Endothelial cell of umbilical vein (primary cell): Measurements from ENCODE around the gene C14orf119.
A peak's percentile ranks its signal among the peaks of the same experiment; 100 is the strongest.

Experiments used
- CTCF ChIP-seq, 2 donors: IDR thresholded peaks; 1 replicate in 1 of 2; 2 replicates in 1 of 2; pipeline ENCODE4 v1.5.1; 2011; ENCODE audit warnings: low read length in 2 of 2, mild to moderate bottlenecking in 2 of 2, moderate library complexity in 2 of 2, control low read depth in 1 of 2, inconsistent platforms in 1 of 2, low read depth in 1 of 2; ENCODE audit not compliant: insufficient read depth in 1 of 2; ENCODE audit errors: extremely low read depth in 1 of 2
- GATA2 ChIP-seq: IDR thresholded peaks from 2 replicates; pipeline ENCODE4 v1.7.0; 2011; ENCODE audit warnings: low read depth, mild to moderate bottlenecking, moderate library complexity, mixed read lengths, low read length; ENCODE audit not compliant: insufficient read length, insufficient read depth
- POLR2A ChIP-seq: IDR thresholded peaks from 2 replicates; pipeline ENCODE4 v1.6.1; 2012; ENCODE audit warnings: low read depth, mild to moderate bottlenecking, control low read depth, low read length

GRCh38 chr14:23062002-23062401 lies 33.3 kb upstream of the C14orf119 start:
- TF ChIP-seq CTCF (IDR thresholded peaks at IDR 0.05; ENCODE audit: extremely low read depth in 1 of 2, insufficient read depth in 1 of 2, low read depth in 1 of 2, low read length in 2 of 2) (no peak), POLR2A (no peak), GATA2 (peak; percentile 75)
